Renal cortex interstitium (tissue), 11 donors: ENCODE measurements around the gene TM9SF3. TPM values are rescaled to one million over a fixed set of nuclear protein-coding genes. Genes with fewer than 3 reads are reported as not detected.

ENCODE experiments used
- DNase-seq, 11 donors: peaks; one replicate each; pipeline ENCODE4 v3.0.0-alpha.2; 2013; ENCODE audit warnings: low read depth in 9 of 11, low spot score in 4 of 11; ENCODE audit errors: extremely low read depth in 1 of 11
- polyA plus RNA-seq, 3 donors: library from polyadenylated mRNA; unstranded; fragments of 120-200 nt; gene quantifications; one replicate each; pipeline ENCODE4 v1.2.1, GENCODE V29; 2013; ENCODE audit not compliant: insufficient read length in 3 of 3

The TM9SF3 gene
- polyA plus RNA-seq, 3 donors: 180 to 224 (median 183) TPM

- DNase-seq: no peak
These were observed 89.4 kb downstream of the TM9SF3 start for GRCh38 chr10:96497391-96497790.

GRCh38 chr10:96496281-96496925 is 90.4 kb downstream of the TM9SF3 start:
- DNase-seq: peak in 5 of 11 donors; percentile 32 to 45 (median 44)

- no peak for DNase-seq
These were observed 91.3 kb downstream of the TM9SF3 start for GRCh38 chr10:96495544-96495943.

- no peak for DNase-seq
These were observed 92.1 kb downstream of the TM9SF3 start for GRCh38 chr10:96494694-96495093.

GRCh38 chr10:96493871-96494525 is 92.8 kb downstream of the TM9SF3 start:
- no peak for DNase-seq

GRCh38 chr10:96493254-96493653 is 93.6 kb downstream of the TM9SF3 start:
- no peak for DNase-seq

GRCh38 chr10:96491303-96491702 is 95.5 kb downstream of the TM9SF3 start:
- no peak for DNase-seq

GRCh38 chr10:96488161-96488935 is 98.5 kb downstream of the TM9SF3 start:
- no peak for DNase-seq

- no peak for DNase-seq
These were observed 103.8 kb downstream of the TM9SF3 start for GRCh38 chr10:96482815-96483588.

GRCh38 chr10:96478355-96478754 is 108.5 kb downstream of the TM9SF3 start:
- DNase-seq: no peak

- DNase-seq: no peak
These were observed 112.9 kb downstream of the TM9SF3 start for GRCh38 chr10:96473866-96474265.

GRCh38 chr10:96470116-96470743 is 116.6 kb downstream of the TM9SF3 start:
- DNase-seq: peak in 4 of 11 donors; percentile 4 to 10 (median 8)

- no peak for DNase-seq
These were observed 118.0 kb downstream of the TM9SF3 start for GRCh38 chr10:96468845-96469244.

Other genes with a start within 250 kb of the TM9SF3 start
- not detected for gene OPALIN, start 228.0 kb downstream of the TM9SF3 start, polyA plus RNA-seq
- gene TLL2, start 73.1 kb downstream of the TM9SF3 start, polyA plus RNA-seq: under 1 TPM; 0.69 to 0.95 (median 0.79) TPM
- gene PIK3AP1, start 133.5 kb upstream of the TM9SF3 start, polyA plus RNA-seq: 1 to 10 TPM; 4.7 to 5.3 (median 5.2) TPM
- 10 to 100 TPM; 28.9 to 30.5 (median 29.1) TPM for gene LCOR, start 245.3 kb upstream of the TM9SF3 start, polyA plus RNA-seq